Stimulated activated CD4-positive, alpha-beta T cell treated with anti-CD3 and anti-CD28 coated beads, Interleukin-4, amount 100 ng/mL, for 48 hours (primary cell): ENCODE results near the gene EFNA5.

Experiments
- DNase-seq, 2 donors: peaks; one replicate each; pipeline ENCODE4 v3.0.0-alpha.2; 2020; ENCODE audit warnings: low read depth in 2 of 2

Gene EFNA5

DNA sequence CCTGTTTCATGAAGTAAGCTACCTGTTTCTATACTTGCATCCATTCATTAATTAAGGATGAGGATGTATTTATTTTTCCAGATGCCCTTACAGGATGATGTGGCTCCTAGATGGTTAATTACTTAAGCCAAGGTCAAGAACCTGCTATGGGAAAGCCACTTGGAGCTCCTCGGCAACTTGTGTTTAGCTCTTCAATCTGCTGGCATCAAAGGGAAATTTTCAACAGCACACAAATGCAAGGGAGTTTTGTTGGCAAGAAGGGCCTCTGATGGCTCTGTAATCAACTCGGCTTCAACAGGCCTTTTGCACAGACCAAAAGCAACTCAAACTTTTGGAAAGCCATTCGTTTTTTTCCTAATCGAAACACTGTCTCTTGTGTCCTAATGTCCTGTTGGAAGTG is 125.3 kb downstream of the EFNA5 start:
- no peak for DNase-seq

DNA sequence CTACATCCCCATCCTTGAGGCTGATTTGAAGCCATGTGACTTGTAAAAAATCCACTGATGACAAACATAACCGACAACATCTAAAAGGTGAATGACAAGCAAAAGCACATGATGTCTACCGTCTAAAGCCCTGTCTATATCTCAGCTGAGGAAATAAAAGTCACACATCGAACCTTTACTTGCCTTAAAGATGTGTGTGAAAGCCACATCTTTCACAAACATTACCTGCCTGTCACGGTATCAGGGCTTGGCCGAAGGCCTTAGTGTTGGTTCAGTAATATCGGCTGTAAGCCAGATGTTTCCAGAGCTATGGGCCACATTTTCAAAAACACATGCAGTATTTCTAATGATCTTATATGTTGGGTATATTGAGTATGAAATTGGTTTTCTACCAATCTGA is 125.8 kb downstream of the EFNA5 start:
- no peak for DNase-seq

DNA sequence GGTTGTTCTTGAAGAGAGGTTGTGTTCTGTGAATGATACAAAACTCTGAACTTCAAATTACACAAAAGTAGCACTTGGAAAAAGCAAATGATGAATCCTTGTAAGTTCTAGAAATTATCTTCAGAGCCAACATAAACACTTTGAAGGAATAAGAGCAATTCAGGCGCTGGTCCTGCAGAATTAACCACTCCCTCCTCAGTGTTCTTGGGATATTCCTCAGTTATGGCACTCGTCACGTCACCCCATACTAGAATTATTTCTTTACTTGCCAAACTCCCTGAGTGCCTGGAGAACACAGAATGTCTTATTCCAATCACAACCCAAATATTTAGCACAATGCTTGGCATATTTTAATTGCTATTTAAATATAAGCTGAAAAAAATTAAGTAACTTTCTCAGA is 126.3 kb downstream of the EFNA5 start:
- DNase-seq = no peak

DNA sequence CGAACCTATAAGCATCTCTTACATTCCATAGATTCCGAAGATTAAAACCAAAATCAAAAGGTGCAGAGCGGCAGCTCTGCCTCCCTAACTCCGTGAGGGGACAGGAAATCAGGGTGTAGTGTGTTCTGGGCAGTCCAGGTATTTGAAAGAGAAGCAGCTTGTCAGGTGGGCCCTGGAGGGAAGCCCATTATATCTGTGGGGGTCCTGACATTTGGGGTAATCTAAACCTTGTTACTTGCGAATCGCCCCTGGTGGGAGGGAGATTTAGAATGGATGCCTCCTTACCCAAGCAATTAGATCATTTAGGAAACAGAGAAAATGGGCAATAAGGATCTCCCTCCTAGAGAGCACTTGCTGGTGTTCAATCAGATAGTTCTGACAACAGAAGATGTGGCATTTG is 126.9 kb downstream of the EFNA5 start:
- no peak for DNase-seq

DNA sequence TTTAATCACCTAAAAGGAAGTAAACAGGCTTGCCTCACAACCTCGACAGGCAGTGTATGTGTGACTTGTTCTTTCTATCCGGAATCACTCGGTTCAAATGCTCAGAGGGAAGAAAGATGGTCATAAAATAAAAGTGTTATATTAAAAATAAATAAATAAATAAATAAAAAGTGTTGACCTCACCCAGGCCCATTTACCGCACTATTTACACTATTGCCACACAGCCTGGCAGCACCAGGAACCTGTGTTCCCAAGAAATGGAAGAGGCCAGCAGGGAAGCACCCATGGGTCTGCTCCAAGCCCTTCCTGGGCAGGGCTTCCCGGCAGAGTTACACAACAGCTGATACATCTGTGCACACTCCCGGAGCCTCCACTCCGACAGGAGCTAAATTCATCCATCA is 127.9 kb downstream of the EFNA5 start:
- no peak for DNase-seq

DNA sequence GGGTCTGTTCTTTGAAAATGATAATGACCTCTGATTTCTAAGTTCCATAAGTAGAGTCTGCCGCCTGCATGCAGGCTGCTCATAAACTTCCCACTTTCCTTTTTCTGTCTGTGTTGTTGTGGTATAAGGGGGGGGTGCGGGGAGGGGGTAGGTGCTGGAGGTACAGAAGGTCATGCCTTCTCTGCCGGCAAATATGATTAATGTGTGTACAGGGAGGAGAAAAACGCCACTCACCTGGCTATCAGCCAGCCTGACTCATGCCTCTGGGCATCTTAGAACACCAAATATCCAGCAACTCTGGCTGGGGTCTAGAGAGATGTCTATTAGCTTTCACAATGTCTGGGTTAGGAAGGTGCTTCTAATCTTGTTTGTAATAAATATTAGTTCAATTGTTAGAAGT is 128.3 kb downstream of the EFNA5 start:
- DNase-seq = no peak

DNA sequence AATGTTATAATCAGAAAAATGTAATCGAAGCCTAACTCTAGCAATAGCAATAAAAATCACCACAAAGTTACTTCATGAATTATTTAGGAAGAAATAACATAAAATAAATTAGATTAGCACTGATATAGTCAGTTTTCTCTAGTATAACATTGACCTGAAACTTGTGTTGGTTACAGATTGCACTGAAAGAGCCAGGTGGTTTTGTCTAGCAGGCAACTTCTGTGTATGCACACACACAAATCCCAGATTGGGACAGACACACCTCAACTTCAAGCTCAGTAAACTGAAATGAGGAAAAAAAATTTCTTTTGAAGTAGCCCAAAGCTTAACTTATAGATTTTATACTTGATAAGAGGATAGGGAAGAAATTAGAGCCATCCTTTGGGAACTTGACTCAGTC is 129.3 kb downstream of the EFNA5 start:
- DNase-seq = no peak

DNA sequence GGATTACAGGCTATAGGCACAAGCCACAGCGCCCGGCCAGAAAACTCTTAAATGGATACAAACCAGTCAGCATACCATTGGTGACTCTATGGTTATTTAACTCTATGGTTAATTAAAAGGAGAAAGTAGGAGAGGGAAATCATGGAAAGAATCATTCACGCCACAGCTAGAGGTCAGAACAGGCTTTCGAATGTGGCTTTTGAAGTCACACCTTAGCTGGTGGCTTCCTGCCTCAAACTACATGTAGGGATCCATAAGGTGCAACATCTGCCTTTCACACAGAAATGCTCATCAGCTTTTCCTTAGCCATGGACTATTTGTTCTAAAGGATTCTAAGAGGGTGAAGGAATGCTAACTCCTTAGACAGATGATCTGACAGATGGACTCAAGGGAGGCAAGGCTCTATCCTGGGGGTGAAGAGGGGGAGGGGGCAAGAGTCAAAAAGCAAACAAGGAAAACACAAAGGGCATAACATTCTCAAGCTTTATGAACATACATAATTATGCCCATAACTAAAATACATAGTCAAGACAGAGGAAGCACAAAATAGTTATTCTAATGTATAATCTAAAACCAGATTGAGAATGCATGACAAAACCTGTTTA is 130.9 kb downstream of the EFNA5 start:
- no peak for DNase-seq

DNA sequence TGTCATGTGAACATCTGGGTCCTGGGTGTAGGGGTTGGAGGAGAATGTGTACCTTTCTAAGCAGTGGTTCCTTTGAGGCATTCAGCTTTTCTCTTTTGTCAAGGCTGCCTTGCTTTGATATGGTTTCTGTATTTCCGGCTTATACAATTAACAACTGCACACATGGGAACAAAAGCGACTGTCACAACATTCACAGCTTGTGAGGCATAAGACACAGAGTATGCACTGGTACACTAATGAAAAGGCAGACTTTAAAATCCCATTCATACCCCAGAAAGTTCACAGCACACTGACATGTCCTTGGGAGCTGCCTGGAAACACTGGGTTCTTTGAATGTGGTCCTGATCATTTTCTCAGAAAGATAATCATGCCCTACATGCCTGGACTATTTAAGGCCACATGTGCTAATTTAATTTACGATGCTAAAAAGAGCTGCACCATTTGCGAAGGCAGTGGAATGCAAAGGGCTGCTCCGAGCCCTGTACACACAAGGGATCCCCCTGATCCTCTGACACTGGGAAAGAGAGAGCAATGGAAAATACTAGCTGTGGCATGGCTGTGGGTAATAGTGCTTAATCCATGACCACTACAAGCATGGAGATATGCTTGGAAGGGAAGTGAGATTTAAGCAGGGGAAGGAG is 131.8 kb downstream of the EFNA5 start:
- DNase-seq = no peak

DNA sequence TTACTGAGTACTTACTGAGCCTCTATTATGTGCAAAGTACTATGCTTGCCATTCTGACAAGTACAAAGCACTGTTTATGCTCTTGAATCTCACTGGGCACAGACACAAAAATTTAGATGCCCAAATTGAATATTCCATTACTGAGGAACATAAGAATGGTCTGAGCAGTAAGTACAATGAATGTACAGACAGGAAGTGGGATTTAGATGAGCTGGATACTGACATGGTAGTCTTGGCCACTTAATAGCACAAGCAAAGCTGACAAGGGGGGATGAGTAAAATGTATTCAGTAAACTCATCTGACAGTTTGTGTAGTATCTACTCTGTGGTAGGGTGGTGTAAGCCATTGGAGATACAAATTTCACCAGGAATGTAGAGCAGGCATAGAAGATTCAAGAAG is 132.4 kb downstream of the EFNA5 start:
- no peak for DNase-seq

DNA sequence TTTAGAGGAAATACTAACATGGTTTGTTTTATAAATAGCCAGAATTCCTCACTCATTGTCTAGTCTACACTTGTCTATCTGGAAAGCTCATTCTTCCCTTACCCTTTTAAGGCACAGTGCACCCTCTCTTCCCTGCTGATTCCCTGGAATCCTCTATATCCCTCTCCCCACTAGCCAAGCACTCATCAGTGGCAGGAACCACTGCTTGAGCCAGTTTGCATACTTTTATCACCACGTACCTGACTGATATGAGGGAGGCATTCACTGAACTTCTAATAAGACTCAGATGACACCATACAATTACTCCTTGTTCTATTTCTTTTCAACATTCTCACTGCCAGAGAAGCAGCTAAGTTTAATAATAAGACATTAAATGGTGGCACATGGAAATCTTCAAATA is 134.9 kb downstream of the EFNA5 start:
- DNase-seq = no peak

DNA sequence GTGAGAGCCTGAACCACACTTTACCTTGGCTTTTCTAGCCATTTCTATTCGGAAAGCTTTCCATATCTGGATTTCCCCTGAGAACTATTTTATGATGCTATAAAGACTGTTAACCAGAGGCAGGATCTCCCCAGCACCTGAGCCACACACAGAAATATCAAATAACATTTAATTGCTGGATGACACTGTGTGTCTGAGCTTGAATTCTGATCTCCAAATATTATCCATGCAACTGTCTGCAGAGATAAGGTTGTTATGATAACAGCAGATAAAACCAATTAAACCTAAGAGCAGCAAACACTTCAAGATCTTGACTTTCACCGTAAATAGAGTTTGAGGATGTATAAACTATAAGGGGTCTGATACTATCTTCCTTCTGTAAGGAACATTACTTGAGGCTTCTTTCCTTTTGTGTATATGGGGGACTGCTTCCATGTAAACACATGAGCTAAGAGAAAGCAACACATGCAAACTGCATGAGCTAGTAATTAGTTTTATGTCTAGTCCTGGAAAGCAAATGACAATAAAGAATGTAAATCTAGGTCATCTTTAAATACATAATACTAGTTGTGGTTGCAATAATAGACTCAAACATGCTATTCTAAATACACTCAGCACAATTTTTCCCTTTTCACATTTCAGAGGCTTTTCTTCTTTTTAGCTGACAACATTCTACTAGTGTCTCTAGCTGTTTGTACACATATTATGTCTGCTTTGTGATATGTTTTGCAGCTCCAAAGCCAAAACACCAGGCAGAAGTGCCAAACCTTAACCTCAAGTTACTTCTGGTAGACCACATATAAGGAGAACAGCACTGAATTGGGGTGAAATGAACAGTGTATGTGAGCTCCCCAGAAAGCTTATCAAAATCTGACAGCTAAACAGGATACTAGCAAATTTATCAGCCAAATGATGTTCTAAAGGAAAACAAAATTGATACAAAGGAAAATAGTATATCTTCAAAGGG is 136.5 kb downstream of the EFNA5 start:
- no peak for DNase-seq

DNA sequence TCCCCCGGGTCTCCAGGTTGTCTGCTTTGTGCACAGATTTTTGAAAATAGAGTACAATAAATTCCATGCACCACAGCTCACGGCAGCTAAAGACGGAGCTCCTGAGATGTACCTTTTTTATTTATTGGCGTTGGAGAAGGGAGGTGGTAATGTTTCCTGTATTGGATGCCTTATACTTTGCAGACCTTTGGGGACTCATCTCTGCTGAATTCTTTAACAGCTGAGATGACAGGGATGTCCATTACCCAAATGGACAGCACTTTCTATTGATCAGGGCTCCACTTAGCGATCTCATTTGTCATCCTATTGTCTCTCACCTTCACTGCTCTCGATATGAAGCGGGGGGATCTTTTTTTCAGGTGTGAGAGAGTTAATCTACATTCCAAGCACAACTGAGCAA is 137.8 kb downstream of the EFNA5 start:
- no peak for DNase-seq

DNA sequence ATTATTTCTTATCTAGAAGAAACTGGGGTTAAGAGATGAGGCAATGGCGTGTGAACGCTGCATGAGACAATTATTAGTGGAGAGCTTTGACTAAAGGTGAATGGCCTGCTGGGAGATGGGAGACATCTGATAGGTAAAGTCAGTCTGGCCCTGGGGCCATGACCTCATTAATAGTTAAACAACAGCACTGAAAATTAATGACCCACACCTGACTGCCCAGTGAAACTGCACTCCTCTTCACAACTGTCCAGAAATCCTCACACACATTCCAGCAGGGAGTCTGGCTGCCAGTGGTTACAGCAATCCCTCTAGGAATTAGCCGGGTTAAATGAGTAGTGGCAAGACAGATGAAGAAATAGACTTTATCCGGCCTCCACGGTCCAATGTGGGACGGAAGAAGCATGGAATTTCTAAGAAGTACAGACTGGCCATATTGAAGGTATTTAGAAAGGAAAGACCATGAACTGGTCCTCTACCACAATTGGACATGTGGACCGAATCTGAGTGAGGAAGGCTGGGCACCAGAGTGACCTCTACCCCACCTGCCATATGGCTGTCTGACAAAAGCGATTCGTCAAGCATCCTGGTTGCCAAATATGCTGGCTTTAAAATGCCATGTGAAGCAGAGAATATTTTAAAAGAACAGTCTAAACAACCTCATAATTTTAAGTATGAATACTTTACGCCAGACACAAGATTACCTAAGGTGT is 138.4 kb downstream of the EFNA5 start:
- no peak for DNase-seq

DNA sequence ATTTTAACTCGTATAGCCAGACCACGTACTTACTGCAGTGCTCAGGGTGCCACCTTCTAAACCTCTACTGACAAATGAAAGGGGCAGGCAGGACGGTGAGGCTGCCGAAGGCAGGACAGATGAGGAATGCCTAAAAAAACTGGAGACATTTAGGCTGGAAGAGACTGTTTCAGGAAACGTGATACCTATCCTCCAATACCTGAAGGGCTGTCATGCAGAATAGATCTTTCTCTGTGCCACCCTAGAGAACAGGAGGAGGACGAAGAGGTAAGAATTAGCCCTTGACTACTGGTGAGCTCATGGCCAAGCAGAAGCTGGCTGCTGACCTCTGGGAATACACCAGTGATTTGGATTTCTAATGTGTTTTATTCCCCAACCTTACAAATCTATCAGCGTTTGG is 139.4 kb downstream of the EFNA5 start:
- DNase-seq = no peak

DNA sequence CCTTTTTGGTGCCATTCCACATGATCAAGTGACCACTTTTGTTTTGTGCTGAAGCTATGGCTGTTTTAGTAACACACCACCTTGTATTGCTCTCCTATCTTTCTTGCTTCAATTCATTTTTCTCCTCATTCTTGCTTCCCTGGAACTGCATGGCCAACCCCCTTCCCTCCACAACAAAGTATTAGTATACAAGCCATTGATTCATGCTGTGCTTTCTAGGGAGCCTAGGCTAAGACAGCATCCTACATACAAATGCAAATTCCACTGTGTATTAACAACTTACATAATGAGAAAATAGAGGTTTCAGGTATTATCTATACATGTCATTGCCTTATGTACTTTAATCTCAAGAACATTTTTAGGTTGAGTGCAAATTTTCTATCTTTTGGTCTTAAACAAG is 141.1 kb downstream of the EFNA5 start:
- DNase-seq = no peak

DNA sequence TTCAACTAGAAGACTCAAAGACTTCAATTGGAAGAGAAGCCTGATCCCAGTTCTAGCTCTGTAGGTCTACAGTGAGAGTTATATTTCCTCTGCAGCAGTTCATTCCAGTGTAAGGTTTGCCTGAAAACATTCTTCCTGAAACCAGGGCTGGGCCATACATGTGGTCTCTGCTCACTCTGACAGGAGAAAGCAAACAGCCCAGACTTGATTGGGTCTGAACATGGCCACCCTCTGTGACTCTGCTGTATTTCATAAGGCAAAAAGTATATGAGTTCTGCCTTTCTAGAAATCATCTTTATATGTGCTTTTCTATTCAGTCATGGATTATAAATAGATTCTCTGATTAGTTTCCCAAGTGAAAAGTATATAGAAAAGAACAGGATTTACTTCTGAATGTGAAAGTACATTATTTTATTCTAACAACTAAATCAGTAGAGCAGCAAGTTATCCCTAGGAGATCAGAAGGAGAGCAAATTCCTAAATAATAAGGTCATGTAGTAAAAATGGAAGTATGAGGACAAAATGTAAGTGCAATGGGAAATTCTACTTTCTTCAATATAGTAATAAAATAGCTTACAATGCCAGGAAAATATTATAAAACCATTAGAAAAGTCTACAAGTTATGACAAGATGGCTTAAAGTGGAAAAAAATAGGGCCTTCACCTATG is 144.3 kb downstream of the EFNA5 start:
- DNase-seq = no peak

DNA sequence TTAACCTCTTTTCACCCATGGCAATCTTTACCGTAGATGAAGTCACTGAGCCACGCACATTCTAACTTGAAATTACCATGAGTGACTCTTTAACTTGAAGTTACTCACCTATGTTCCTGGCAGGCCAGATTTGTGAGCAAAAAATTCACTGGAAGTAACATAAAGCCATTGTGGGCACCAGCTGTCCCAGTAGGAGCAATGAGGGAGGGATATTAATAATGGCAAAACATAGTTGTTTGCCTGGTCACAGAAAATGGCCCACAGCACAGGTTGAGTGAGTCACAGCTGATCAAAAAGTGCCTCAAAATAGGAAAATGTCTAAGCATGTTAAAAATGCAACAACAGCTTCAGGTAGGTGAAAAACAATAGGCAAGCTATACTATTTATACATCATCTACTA is 146.6 kb downstream of the EFNA5 start:
- no peak for DNase-seq

DNA sequence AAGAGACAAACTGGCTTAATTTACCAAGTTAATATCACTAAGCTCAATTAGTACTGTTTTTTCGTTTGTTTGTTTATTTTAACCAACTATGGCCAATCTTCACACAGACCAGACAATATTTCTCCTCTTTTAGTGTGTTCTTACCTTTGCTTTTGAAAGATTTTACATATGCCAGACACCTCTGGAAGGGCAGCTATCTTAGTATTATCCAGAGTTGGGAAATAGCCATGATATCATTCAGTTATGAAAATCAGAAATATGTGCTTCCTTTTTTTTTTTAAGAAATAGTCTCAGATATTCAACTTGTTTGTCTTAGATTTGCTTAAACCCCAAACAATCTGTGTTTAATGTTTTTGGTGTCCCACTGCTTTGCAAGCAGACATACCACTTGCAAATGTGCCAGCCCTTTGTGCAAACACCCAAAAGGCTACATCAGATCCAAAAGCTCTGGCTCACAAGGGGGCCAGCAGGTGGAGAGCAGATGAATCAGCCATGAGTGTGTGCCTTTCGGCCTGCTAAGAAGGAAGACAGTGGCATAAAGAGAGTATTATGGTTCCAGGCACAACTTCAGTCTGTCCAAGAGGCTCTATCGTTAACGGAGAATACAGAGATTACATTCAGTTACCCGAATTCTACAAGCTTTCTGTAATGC is 147.6 kb downstream of the EFNA5 start:
- no peak for DNase-seq

DNA sequence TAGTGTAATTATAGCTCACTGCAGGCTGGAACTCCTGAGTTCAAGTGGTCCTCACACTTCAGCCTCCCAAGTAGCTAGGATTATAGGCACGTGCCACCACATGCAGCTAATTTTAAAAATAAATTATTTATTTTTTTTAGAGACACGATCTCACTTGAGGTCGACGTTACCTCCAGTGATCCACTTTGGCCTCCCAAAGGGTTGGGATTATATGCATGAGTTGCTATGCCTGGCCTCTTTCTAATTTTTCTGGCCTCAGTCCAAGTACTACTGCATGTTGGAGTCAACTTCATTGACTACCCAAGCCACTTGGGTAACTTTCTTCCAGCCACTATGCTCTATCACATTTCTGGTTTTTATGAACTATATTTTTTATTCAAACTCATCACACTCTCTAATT is 148.3 kb downstream of the EFNA5 start:
- no peak for DNase-seq

DNA sequence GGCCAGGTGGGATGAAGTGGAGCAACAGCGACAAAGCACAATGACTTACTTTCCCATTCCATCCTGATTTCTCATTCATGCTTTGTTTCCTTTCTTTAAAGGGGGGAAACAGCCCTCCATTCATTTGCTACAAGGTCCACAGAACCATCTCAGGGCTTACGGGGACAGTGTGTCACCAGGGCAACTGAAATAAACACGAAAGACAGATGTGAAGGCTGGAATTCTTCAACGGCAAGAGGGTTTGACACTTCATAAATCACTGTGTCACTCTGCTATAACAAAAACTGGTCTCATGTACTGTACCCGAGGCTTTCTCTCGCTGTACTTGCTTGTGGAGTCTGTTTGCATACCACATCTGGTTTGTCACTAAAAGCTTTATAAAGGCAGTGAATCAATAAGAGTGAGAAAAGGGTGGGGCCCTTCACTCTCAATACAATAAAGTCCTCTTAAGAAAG is 150.8 kb downstream of the EFNA5 start:
- no peak for DNase-seq
